HepG2 (cell line): Measurements from ENCODE around the gene PEX11G. TPM values are rescaled to one million over a fixed set of nuclear protein-coding genes. Genes with fewer than 3 reads are reported as not detected.

ENCODE experiments used
- BCL6 ChIP-seq: IDR thresholded peaks from 2 replicates; pipeline ENCODE4 v1.6.1; 2016; ENCODE audit warnings: missing genetic modification reagents, missing compliant biosample characterization
- DPF2 ChIP-seq: sonication (generic); formaldehyde crosslinking; IDR thresholded peaks from 2 replicates; pipeline ENCODE4 v1.4.0; 2020; ENCODE audit warnings: mild to moderate bottlenecking, low read depth, missing genetic modification reagents, borderline replicate concordance
- FOXK1 ChIP-seq: sonication (generic); formaldehyde crosslinking; IDR thresholded peaks from 2 replicates; pipeline ENCODE4 v1.4.0; 2020; ENCODE audit warnings: low read depth, missing genetic modification reagents, borderline replicate concordance
- GTF3A ChIP-seq: sonication (generic); formaldehyde crosslinking; conservative IDR thresholded peaks from 2 replicates; pipeline ENCODE4 v1.4.0; 2020; ENCODE audit warnings: mild to moderate bottlenecking, missing genetic modification reagents
- HDAC1 ChIP-seq: sonication (generic); formaldehyde crosslinking; IDR thresholded peaks from 2 replicates; pipeline ENCODE4 v1.5.1; 2020; ENCODE audit warnings: mild to moderate bottlenecking, missing genetic modification reagents
- HMG20A ChIP-seq: IDR thresholded peaks from 2 replicates; pipeline ENCODE4 v1.6.1; 2016; ENCODE audit warnings: borderline replicate concordance
- RBAK ChIP-seq: sonication (generic); formaldehyde crosslinking; IDR thresholded peaks from 2 replicates; pipeline ENCODE4 v1.5.1; 2020; ENCODE audit warnings: mild to moderate bottlenecking, missing genetic modification reagents
- REL ChIP-seq: sonication (generic); formaldehyde crosslinking; conservative IDR thresholded peaks from 2 replicates; pipeline ENCODE4 v1.8.0; 2022; ENCODE audit warnings: mild to moderate bottlenecking, missing genetic modification reagents, moderate library complexity
- RXRB ChIP-seq: IDR thresholded peaks from 2 replicates; pipeline ENCODE4 v1.6.1; 2016; ENCODE audit warnings: borderline replicate concordance, missing genetic modification reagents, missing compliant biosample characterization
- SKIL ChIP-seq: sonication (generic); formaldehyde crosslinking; IDR thresholded peaks from 2 replicates; pipeline ENCODE4 v1.8.0; 2022; ENCODE audit warnings: missing genetic modification reagents, mild to moderate bottlenecking, moderate library complexity, borderline replicate concordance
- ZFP36 ChIP-seq: fragments of 150-350 bp; IDR thresholded peaks from 2 replicates; pipeline ENCODE4 v1.6.1; 2018; ENCODE audit warnings: borderline replicate concordance, low read length, low read depth; ENCODE audit not compliant: partially characterized antibody
- ZNF180 ChIP-seq: sonication (generic); formaldehyde crosslinking; IDR thresholded peaks from 2 replicates; pipeline ENCODE4 v1.4.0; 2020; ENCODE audit warnings: low read depth, missing genetic modification reagents, borderline replicate concordance
- ZNF460 ChIP-seq: sonication (generic); formaldehyde crosslinking; IDR thresholded peaks from 2 replicates; pipeline ENCODE4 v1.5.1; 2020; ENCODE audit warnings: missing genetic modification reagents, mild to moderate bottlenecking, borderline replicate concordance
- ZNF530 ChIP-seq: sonication (generic); formaldehyde crosslinking; IDR thresholded peaks from 2 replicates; pipeline ENCODE4 v1.5.0; 2020; ENCODE audit warnings: low read depth, mild to moderate bottlenecking, missing genetic modification reagents
- ZNF557 ChIP-seq: sonication (generic); formaldehyde crosslinking; IDR thresholded peaks from 2 replicates; pipeline ENCODE4 v1.4.0; 2020; ENCODE audit warnings: missing genetic modification reagents
- ZNF564 ChIP-seq: sonication (generic); formaldehyde crosslinking; IDR thresholded peaks from 2 replicates; pipeline ENCODE4 v1.8.1; 2023; ENCODE audit warnings: mild to moderate bottlenecking, missing genetic modification reagents
- ZNF614 ChIP-seq: IDR thresholded peaks from 2 replicates; pipeline ENCODE4 v1.6.1; 2018; ENCODE audit warnings: missing biosample characterization, missing genetic modification reagents, inconsistent platforms, borderline replicate concordance
- ZNF777 ChIP-seq: sonication (generic); formaldehyde crosslinking; IDR thresholded peaks from 2 replicates; pipeline ENCODE4 v1.4.0; 2020; ENCODE audit warnings: missing genetic modification reagents
- ZSCAN12 ChIP-seq: sonication (generic); formaldehyde crosslinking; IDR thresholded peaks from 2 replicates; pipeline ENCODE4 v1.9.0; 2021; ENCODE audit warnings: mild to moderate bottlenecking, missing genetic modification reagents
- polyA plus RNA-seq, 8 experiments: library from polyadenylated mRNA; depleted of rRNA in 3 of 8; stranded (reverse) in 7 of 8; unstranded in 1 of 8; fragments of >200 nt; fragmentation: Illumina TruSeq in 4 of 8; extraction: Trizol in 4 of 8; gene quantifications; 2 replicates each; pipeline versions ENCODE4 v1.2.1 to v1.2.3, GENCODE V29; 2011 to 2016; ENCODE audit warnings: low read depth in 4 of 8, missing spikeins in 1 of 8, mixed read lengths in 1 of 8; ENCODE audit not compliant: insufficient read depth in 1 of 8
- total RNA-seq, 5 experiments: library from RNA; depleted of rRNA; stranded (reverse); fragments of >200 nt; fragmentation: Illumina TruSeq; extraction: Trizol; gene quantifications; 2 replicates each; pipeline ENCODE4 v1.2.3, GENCODE V29; 2016; ENCODE audit warnings: low read depth in 1 of 5
- TF ChIP-seq, protein P1 (sequence below): sonication (generic); formaldehyde crosslinking; IDR thresholded peaks from 2 replicates; pipeline ENCODE4 v1.4.0; 2020; ENCODE audit warnings: missing genetic modification reagents
- TF ChIP-seq, protein P2 (sequence below): sonication (generic); formaldehyde crosslinking; conservative IDR thresholded peaks from 2 replicates; pipeline ENCODE4 v1.4.0; 2020; ENCODE audit warnings: mild to moderate bottlenecking, missing genetic modification reagents, moderate library complexity
- TF ChIP-seq, protein P3 (sequence below): sonication (generic); formaldehyde crosslinking; IDR thresholded peaks from 2 replicates; pipeline ENCODE4 v1.8.1; 2023; ENCODE audit warnings: missing genetic modification reagents, mild to moderate bottlenecking, borderline replicate concordance

The PEX11G gene
- total and polyA plus RNA-seq, 2 of the 13 experiments (the other 11 are each of a cell fraction or from before 2014, with no cell fraction given) = not detected

GRCh38 chr19:7483720-7484201, 5.1 kb downstream of the PEX11G start (continued):
- TF ChIP-seq SKIL (no peak), ZNF564 (CRISPR knock-in tag) (no peak), HMG20A (CRISPR knock-in tag) (no peak), ZNF557 (CRISPR knock-in tag) (no peak), ZSCAN12 (CRISPR knock-in tag) (no peak), BCL6 (0 out of 2 replicates have a peak, but pooled peaks have one; percentile 12), RBAK (CRISPR knock-in tag) (no peak), FOXK1 (no peak), ZNF180 (no peak), ZFP36 (no peak), REL (no peak), GTF3A (CRISPR knock-in tag) (no peak), ZNF460 (peak; percentile 73; the same call in 1 of the 2 replicates), ZNF530 (CRISPR knock-in tag) (no peak), ZNF777 (no peak), HDAC1 (CRISPR knock-in tag) (no peak), DPF2 (CRISPR knock-in tag) (0 out of 2 replicates have a peak, but pooled peaks have one; percentile 27), RXRB (CRISPR knock-in tag) (0 out of 2 replicates have a peak, but pooled peaks have one; percentile 21), ZNF614 (CRISPR knock-in tag) (no peak)
- TF ChIP-seq, protein P1, sequence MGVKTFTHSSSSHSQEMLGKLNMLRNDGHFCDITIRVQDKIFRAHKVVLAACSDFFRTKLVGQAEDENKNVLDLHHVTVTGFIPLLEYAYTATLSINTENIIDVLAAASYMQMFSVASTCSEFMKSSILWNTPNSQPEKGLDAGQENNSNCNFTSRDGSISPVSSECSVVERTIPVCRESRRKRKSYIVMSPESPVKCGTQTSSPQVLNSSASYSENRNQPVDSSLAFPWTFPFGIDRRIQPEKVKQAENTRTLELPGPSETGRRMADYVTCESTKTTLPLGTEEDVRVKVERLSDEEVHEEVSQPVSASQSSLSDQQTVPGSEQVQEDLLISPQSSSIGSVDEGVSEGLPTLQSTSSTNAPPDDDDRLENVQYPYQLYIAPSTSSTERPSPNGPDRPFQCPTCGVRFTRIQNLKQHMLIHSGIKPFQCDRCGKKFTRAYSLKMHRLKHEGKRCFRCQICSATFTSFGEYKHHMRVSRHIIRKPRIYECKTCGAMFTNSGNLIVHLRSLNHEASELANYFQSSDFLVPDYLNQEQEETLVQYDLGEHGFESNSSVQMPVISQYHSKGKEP (CRISPR knock-in tag) = no peak
- TF ChIP-seq, protein P2, sequence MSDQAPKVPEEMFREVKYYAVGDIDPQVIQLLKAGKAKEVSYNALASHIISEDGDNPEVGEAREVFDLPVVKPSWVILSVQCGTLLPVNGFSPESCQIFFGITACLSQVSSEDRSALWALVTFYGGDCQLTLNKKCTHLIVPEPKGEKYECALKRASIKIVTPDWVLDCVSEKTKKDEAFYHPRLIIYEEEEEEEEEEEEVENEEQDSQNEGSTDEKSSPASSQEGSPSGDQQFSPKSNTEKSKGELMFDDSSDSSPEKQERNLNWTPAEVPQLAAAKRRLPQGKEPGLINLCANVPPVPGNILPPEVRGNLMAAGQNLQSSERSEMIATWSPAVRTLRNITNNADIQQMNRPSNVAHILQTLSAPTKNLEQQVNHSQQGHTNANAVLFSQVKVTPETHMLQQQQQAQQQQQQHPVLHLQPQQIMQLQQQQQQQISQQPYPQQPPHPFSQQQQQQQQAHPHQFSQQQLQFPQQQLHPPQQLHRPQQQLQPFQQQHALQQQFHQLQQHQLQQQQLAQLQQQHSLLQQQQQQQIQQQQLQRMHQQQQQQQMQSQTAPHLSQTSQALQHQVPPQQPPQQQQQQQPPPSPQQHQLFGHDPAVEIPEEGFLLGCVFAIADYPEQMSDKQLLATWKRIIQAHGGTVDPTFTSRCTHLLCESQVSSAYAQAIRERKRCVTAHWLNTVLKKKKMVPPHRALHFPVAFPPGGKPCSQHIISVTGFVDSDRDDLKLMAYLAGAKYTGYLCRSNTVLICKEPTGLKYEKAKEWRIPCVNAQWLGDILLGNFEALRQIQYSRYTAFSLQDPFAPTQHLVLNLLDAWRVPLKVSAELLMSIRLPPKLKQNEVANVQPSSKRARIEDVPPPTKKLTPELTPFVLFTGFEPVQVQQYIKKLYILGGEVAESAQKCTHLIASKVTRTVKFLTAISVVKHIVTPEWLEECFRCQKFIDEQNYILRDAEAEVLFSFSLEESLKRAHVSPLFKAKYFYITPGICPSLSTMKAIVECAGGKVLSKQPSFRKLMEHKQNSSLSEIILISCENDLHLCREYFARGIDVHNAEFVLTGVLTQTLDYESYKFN (CRISPR knock-in tag) = peak; percentile 68
- TF ChIP-seq, protein P3, sequence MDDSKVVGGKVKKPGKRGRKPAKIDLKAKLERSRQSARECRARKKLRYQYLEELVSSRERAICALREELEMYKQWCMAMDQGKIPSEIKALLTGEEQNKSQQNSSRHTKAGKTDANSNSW (CRISPR knock-in tag) = no peak
